Renal cortex interstitium (tissue), 11 donors: ENCODE results near the gene TRAPPC2L. TPM values are rescaled to one million over a fixed set of nuclear protein-coding genes. Genes with fewer than 3 reads are reported as not detected.
"Not testable (repeated sequence)": the region's sequence is repeated elsewhere in the genome, so short reads cannot be mapped to it uniquely, and the experiment has no call there.

ENCODE experiments used
- DNase-seq, 11 donors: peaks; one replicate each; pipeline ENCODE4 v3.0.0-alpha.2; 2013; ENCODE audit warnings: low read depth in 9 of 11, low spot score in 4 of 11; ENCODE audit errors: extremely low read depth in 1 of 11
- polyA plus RNA-seq, 3 donors: library from polyadenylated mRNA; unstranded; fragments of 120-200 nt; gene quantifications; one replicate each; pipeline ENCODE4 v1.2.1, GENCODE V29; 2013; ENCODE audit not compliant: insufficient read length in 3 of 3

TRAPPC2L gene
- polyA plus RNA-seq, 3 donors = 63.0 to 85.3 (median 76.6) TPM

DNA sequence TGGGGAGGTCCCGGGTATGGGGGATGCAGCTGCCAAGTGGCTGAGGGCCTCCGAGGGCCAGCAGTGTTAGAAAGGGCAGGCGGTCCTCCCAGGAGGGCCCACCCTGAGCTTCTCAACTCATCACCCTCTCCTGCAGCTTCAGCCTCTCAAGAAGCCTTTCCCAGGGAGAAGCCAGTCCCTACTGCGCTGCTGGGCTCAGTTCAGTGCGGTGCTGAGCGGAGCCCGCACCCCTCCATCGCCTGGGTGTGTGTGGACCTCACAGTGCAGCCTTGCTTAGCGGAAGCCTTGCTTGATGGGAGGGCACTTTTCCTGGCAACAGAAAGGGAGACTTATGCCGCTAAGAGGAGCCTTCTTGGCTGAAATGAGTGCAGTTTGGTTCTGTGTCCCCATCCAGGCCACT is 41.7 kb upstream of the TRAPPC2L start:
- no peak for DNase-seq

DNA sequence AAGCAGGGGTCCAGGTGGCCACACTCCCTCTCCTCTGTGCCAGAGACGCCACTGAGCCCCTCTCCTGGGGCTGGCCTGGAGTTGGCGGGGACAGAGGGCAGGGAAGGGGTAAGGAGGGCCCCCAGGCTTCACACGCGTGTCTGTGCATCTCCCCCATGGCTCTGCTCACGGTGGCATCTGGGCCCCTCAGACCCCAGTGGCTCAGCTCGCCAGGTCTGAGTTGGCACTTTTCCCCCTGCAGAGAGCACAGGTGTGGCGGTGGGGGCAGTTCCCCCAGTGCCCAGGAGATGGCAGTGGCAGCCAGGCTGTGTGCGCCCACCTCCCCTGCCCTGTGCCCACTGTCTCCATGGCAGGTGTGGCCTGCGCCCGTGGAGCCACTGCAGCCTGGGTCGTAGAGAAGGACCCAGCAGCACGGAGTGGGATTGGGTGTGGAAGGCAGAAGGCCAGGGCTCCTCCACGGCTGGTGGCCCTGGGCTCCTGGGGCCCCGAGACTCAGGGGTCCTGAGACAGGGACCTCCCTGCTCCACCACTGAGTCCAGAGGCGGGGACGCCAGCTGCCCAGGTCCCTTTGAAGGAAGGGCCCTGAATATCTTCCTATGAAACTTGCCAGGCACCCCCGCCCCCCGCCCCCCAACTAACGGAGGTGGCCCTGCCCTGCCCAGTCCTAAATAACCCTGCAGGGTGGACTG is 40.9 kb upstream of the TRAPPC2L start:
- DNase-seq = peak in 1 of 11 donors; percentile 34

DNA sequence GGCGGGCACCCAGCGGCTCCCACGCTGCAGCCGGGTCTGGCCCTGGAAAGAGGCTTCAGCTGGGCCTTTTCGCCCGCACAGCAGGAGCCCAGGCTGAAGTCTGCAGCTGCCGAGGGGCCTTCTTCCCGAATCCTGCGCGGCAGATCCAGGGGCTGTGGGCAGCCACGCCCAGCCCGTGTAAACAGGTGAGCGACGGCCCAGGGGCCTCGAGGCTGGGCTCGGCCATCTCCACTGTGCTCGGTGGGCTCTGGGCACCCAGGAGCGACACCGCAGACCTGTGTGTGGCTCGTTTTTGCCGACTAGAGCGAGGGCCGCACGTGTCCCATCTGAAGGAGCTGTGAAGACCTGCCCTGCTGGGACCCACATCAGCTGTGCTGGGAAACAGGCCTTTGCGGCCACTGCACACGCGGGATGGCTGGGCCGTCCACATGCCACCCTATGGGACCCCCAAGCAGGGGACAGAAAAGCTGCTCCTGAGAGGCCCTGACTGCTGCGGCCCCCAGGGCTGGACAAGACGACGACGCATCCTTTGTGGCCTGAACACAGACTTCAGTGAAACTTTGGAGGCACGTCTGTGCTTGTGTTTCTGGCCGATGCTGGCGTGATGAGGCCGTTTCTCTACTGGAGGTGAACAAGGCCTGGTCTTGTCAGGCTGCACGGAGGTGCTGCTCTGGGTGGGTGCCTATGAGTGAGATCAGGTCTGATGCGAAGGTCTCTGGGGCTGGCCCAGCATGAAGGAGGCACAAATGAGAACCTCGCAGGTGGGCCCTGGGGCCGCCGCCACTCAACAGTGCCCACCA is 40.0 kb upstream of the TRAPPC2L start:
- no peak for DNase-seq

DNA sequence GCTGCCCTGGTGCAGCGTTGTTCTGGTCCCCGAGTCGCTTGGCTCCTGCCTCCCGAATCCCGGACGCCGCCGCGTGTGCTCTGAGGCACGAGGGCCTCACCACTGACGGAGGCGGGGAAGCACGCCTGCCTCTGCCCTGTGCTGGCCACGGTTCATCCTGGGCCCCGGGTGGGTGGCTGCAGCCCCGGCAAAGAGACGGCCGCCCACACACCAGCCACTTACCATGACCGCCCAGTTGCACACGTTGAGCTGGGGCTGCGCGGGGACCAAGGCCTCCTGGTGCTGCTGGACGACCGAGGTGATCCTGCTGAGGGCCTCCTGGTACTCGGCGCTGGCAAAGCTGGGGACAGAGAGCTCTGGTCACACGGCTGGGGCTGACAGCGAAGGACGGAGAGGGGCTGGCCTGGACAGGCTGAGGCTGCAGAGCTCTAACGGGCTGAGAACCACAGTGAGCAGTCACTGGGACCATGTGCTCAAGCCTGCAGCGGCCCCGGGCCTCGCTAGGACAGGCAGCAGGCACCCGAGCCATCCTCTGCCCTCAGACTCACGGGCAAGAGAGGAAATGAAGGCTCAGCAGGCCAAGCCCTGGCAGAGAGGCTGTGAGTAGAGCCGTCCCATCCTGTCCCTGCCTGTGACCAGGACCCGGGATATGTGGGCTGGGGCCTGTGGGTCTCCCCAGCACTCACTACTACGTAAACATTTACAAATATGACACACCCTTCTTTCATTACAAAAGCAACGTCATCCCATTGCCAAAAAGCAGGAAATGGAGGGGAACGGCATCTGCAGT is 38.9 kb upstream of the TRAPPC2L start:
- no peak for DNase-seq

DNA sequence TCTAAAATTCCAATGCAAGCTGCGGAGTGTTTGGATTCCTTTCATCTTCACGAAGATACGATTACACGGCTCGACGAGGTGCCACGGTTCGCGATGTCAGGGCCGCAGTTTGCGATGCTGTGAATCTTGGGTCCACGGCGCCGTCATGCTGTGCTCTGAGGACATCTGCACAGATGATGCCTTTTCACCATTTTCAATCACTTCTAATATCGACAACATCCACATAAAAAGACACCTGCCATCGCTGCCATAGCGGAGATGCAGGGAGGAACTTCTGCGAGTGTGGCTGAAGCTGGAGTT is 38.4 kb upstream of the TRAPPC2L start:
- no peak for DNase-seq

DNA sequence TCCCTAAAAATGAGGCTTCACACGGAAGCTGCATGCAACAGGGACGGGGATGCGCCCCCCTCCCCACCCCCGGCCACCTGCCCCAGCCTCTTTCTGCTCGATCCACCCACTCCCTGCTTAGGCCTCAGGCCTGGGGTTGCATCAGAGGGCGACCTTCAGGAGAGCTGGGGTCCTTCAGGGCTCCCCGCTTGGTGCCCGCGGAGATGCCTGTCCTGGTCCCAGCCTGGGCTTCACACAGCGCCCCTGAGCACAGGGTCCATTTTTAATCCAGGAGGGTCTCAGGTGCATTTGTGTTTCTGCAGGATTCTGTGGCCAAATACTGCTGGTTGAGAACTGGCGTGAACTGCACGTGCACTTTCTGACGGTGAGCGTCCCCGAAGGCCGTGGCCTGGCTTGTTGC is 37.8 kb upstream of the TRAPPC2L start:
- no peak for DNase-seq

DNA sequence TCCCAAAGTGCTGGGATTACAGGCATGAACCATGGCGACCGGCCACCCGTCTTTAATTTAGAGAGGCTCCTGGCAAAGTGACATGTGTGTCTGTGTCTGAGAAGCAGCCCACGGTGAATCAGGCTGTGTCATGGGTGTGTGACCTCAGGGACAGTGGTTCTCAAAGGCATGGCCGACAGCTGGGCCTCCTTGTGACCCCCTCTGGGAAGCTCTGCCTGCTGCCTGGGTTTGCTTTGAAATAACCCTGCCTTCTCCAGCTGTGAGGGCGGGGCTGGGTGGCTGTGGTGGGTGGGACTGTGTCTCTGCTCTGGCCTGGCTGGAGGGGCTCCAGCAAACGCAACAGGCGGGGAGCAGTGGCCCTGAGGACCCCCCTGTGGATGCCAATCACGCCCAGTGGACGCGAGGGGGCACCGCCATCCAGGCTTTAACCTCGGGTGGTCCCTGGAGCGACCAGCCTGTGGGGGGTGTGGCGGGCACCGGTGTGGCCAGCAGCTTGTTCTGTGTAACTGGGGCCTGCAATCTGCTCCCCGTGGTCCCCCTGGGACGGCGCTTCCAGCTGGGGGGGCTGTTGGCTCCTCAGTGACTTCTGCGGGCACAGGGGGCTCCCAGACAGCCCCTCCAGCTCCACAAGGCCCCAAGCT is 36.4 kb upstream of the TRAPPC2L start:
- no peak for DNase-seq

DNA sequence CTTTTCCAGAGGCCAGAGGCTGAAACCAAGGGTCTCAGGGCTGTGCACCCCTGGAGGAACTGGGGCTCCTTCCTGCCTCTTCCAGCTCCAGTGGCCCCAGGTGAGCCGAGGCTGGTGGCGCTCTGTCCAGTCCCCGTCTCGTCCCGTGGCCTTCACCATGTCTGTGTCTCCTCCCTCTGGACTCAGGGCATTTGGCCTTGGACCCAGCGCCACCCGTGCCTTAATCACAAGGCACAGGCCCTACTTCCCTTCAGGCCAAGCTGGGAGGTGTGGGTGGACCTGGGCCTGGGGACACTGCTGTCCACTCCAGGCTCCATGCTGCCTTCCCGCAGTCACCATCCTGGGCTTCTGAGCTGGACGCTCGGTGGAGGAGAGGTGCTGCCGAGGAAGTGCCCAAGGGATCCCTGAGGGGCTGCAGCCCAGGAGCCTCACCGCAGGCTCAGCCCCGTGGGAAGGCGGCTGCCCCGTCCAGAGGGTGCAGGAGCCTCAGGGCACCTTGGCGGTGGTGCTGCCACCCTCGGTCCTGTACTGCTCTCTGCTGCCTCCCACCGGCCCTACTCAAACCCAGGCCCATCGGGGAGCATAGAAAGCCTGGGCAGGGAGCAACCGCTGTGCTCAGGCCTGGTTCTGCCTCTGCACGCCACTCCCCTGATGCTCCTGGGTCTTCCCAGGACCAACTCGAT is 35.6 kb upstream of the TRAPPC2L start:
- no peak for DNase-seq

DNA sequence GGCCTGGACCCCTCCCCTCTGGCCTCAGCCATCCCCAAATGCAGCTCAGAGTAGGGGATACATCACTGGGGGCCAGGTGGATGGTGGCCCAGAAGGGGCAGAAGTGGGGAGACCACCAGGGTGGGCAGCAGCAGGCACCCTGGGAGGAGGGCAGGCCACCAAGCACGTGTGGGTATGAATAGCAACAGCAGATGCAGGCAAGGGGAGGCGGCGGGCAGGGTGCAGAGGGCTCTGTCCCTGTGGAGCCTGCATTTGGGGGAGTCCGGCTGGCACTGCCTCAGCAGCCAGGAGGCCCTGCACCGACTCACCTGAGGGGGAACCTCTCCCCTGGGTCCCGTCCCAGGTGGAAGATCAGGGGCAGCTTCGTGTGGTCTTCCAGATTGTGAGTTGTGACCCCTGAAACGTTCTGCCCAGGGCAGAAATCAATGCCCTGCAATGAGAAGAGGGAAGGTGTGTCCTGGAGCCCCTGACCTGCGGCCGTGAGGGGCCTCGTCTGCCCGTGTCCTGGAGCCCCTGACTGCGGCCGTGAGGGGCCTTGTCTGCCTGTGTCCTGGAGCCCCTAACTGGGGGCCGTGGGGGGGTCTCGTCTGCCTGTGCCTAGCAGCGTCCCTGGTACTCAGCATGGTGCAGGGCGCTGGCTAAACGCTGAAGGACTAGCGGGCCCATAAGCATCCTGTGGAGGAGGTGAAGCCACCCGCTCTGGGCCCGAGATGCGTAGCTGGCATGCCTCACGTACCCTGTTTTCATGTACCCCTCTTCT is 34.5 kb upstream of the TRAPPC2L start:
- no peak for DNase-seq

DNA sequence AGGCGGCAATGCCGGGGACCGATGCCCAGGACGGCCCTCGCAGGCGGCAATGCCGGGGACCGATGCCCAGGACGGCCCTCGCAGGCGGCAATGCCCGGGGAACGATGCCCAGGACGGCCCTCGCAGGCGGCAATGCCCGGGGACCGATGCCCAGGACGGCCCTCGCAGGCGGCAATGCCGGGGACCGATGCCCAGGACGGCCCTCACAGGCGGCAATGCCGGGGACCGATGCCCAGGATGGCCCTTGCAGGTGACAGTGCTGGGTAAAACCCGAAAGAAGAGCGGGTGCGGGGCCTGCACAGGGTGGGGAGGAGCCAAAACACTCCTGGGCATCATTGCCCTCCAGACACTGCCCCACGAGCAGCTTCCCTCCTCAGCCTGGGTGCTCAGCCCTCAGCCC is 33.3 kb upstream of the TRAPPC2L start:
- not testable (repeated sequence) for DNase-seq

DNA sequence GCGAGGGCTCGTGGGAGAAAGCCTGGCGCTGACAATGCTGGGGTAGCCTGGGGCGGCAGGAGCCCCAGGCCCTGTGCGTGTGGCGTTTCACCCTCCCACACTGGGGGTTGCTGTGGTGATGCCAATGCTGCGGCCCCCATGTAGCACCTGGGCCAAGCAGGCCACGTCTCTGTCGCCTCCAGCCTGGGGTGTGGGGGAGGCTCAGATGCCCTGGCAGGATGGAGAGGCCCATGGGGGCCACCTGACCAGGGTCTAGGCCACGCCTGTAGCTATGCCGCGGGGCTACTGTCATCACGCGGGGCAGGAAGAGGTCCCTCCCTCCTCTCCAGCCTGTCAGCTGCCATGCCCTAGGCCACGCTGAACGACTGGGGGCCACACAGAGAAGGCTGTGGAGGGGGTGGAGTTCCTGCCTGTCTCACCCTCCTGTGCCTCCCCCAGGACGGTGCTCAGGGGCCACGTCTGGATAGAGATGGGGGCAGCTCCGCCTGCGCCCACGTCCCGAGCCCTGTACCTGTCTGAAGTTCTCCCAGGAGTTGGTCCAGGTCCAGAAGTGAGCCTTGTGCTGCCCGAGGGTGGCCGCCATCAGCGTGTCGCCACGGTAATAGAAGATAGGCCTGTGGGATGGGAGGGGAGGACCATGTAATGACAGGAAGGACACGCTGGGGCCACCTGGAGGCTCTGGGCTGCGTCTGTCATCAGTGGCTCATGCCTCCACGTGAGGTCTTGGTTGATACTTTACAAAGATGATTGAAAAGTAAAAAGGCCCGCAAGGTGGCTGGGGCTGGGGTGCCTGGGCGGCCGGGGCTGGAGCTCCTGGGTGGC is 32.5 kb upstream of the TRAPPC2L start:
- DNase-seq = no peak

DNA sequence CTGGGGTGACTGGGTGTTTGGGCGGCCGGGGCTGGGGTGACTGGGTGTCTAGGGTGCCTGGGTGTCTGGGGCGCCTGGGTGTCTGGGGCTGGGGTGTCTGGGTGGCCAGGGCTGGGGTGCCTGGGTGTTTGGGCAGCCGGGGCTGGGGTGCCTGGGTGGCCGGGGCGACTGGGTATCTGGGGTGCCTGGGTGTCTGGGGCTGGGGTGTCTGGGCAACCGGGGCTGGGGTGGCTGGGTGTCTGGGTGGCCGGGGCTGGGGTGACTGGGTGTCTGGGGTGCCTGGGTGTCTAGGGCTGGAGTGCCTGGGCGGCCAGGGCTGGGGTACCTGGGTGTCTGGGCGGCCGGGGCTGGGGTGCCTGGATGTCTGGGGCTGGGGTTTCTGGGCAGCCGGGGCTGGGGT is 31.8 kb upstream of the TRAPPC2L start:
- DNase-seq = no peak

DNA sequence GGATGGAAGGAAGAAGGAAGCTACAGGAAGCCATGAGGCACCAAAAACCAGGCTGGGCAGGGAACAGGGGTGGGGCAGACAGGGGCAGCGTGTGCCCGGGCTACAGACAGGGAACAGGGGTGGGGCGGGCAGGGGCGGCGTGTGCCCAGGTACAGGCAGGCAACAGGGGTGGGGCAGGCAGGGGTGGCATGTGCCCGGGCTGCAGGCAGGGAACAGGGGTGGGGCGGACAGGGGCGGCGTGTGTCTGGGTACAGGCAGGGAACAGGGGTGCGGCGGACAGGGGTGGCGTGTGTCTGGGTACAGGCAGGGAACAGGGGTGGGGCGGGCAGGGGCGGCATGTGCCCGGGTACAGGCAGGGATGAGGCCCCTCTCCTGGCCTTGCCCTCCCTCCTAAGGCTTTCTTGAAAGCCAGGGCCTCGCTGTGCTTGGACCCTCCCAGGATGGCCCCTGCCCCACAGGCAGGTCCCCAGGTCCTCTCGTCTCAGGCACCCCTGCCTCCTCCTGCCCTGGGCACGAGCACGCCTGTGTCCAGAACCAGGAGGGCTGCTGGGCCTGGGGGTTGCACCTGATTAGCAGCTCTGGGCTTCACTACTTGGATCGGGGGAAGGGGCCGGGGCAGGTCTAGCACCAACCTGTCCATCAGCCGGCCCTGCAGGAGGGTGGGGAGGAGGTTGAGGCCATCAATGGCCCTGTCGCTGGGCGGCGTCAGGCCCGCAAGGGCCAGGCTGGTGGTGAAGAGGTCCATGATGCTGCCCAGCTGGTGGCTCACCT is 30.7 kb upstream of the TRAPPC2L start:
- DNase-seq = no peak

DNA sequence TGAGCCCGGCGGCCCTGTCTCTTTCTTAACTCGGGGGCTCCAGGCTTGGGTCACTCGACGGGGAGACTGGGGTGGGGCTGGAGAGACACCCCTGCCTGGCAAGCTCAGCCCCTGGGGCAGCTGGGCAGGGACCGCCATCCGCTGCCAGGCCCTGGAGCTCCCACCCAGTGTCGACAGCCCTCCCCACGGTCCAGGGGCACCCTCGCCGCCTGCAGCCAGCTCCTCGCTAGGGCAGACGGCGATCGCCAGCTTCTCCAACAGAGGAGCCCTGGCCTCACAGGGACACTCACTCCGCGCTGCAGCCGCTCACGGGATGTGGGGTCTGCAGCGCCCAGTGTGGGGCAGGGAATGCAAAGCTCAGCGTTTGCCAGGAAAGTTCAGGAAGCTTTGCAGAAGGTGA is 29.2 kb upstream of the TRAPPC2L start:
- no peak for DNase-seq

DNA sequence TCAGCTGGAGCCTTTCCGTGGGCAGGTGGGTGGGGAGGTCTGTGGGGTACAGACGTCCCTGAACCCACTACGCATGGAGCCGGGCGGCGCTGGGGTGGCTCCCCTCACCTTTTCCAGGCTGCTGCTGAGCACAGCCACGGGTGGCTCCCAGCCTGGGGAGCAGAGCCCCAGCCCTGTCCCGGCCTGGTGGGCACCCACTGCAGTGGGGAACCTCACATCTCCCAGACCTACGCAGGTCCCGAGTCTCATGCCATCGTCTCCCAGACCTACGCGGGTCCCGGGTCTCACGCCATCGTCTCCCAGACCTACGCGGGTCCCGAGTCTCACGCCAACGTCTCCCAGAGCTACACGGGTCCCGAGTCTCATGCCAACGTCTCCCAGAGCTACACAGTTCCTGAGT is 28.2 kb upstream of the TRAPPC2L start:
- DNase-seq = no peak

DNA sequence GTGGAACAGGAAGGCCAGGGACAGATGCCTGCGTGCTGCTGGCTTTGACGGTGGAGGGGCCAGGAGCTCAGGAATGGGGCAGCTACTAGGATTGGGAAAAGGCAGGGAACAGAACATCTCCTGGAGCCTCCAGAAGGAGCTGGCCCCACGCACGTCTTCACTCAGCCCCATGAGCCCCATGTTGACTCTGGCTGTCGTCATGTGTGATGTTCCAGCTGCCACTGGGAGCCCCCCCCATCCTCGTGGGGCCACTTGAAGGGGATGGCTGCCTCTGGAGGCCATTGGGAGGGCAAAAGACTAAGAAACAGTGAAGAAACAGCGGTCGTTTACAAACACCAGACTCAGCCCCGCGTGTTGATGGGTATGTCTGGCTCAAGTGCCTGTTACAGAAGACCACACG is 26.7 kb upstream of the TRAPPC2L start:
- peak in 7 of 11 donors; percentile 49 to 68 (median 61) for DNase-seq

DNA sequence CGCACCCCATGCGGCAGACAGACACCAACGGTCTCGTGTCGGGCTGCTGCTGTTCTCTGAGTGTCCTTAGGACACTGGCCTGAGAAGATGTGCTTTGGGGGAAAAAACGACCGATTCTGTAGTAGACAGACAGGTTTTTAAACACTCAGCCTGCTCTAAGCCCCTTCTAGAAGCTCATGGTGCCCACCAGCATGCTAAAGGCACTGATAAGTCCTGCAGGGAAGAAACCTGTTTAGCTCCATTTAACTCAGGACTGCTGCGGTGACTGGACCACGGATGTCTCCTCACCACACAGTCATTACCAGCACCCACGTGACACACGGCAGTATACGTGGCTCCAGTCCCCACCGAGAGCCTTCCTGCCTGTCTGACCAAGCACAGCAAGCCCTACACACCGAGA is 26.1 kb upstream of the TRAPPC2L start:
- no peak for DNase-seq
